Caco-2 (cell line): Measurements from ENCODE around the gene LRRC55. TPM values are rescaled to one million over a fixed set of nuclear protein-coding genes. Genes with fewer than 3 reads are reported as not detected.

Source experiments
- BruUV-seq: library from RNA; stranded (reverse); fragments of 400-500 nt; replicated peaks from 2 replicates; lab custom pipeline; 2021; lab: Mats Ljungman, UMichigan
- CTCF ChIA-PET: fragments of 300-600 bp; sonication (Branson Sonifier 250); formaldehyde crosslinking; loops from one replicate; lab custom pipeline; 2022; ENCODE audit warnings: antibody characterized with exemption; lab: Charles Lee
- POLR2A ChIA-PET: fragments of 300-600 bp; sonication (Branson Sonifier 250); formaldehyde crosslinking; loops from one replicate; lab custom pipeline; 2022; ENCODE audit warnings: antibody characterized with exemption; lab: Charles Lee
- DNase-seq, 2 experiments: peaks; one replicate each; pipeline versions ENCODE4 v3.0.0 to v3.0.0-alpha.2; 2020 to 2022
- H3K27me3 ChIP-seq: replicated peaks from 2 replicates; pipeline ENCODE4 v1.6.0; 2011; ENCODE audit warnings: low read length; ENCODE audit not compliant: control insufficient read depth, insufficient read depth
- H3K36me3 ChIP-seq: 2 replicates; pipeline ENCODE4 v1.5.1; 2011; ENCODE audit warnings: low read length; ENCODE audit not compliant: control insufficient read depth, insufficient read depth
- H3K4me1 ChIP-seq: fragments of 250-450 bp; sonication (Bioruptor Pico); 2 replicates; pipeline ENCODE4 v1.5.1; 2020; ENCODE audit warnings: mild to moderate bottlenecking
- H3K4me3 ChIP-seq: 2 replicates; pipeline ENCODE4 v1.5.1; 2011; ENCODE audit warnings: low read depth, mild to moderate bottlenecking, control low read depth, low read length
- H3K9me3 ChIP-seq: fragments of 250-450 bp; sonication (Bioruptor Pico); 2 replicates; pipeline ENCODE4 v1.5.1; 2020; ENCODE audit warnings: mild to moderate bottlenecking, moderate library complexity
- H3K27ac Mint-ChIP-seq: one replicate; pipeline ENCODE4 v1.8.0; 2022; ENCODE audit warnings: mixed read lengths; ENCODE audit not compliant: unreplicated experiment
- H3K27me3 Mint-ChIP-seq: one replicate; pipeline ENCODE4 v1.8.0; 2022; ENCODE audit warnings: mixed read lengths; ENCODE audit not compliant: insufficient read depth, unreplicated experiment
- H3K36me3 Mint-ChIP-seq: one replicate; pipeline ENCODE4 v1.8.0; 2022; ENCODE audit warnings: mild to moderate bottlenecking, mixed read lengths; ENCODE audit not compliant: insufficient read depth, unreplicated experiment
- H3K4me1 Mint-ChIP-seq: one replicate; pipeline ENCODE4 v1.8.0; 2022; ENCODE audit warnings: low read depth, mixed read lengths; ENCODE audit not compliant: unreplicated experiment
- H3K4me3 Mint-ChIP-seq: one replicate; pipeline ENCODE4 v1.8.0; 2022; ENCODE audit warnings: mild to moderate bottlenecking, moderate library complexity, mixed read lengths; ENCODE audit not compliant: unreplicated experiment
- H3K9me3 Mint-ChIP-seq: one replicate; pipeline ENCODE4 v1.8.0; 2022; ENCODE audit warnings: mixed read lengths; ENCODE audit not compliant: unreplicated experiment
- intact Hi-C: fragments of 100-400 bp; cut with micrococcal nuclease; formaldehyde crosslinking; loops from one replicate; pipeline ENCODE4 v1.10.0; 2022; ENCODE audit not compliant: unreplicated experiment
- total RNA-seq: library from RNA; stranded (reverse); gene quantifications from 2 replicates; pipeline ENCODE4 v1.2.3, GENCODE V29; 2022
- TF ChIP-seq, protein P1 (sequence below), 2 experiments: fragments of 200-600 bp in 1 of 2; IDR thresholded peaks; 1 replicate in 1 of 2; 2 replicates in 1 of 2; pipeline versions ENCODE4 v1.5.1 to v1.8.0; 2011 to 2022; ENCODE audit warnings: antibody characterized with exemption in 1 of 2, control low read depth in 1 of 2, inconsistent platforms in 1 of 2, low read depth in 1 of 2, low read length in 1 of 2, mild to moderate bottlenecking in 1 of 2, moderate library complexity in 1 of 2; ENCODE audit not compliant: insufficient read depth in 1 of 2, severe bottlenecking in 1 of 2, unreplicated experiment in 1 of 2

The LRRC55 gene
- total RNA-seq, 1 experiment from 2014 or later = not detected

GRCh38 chr11:57161351-57161750, 20.4 kb upstream of the LRRC55 start:
- no peak overlapping the region for H3K4me3 ChIP-seq
- POLR2A ChIA-PET = no interaction called here
- Mint-ChIP-seq H3K9me3 (no peaks in the 10 kb centered on the region), H3K4me1 (no peaks in the 10 kb centered on the region), H3K27ac (no peak overlapping the region), H3K27me3 (peaks cover 27% of the 10 kb centered on the region), H3K36me3 (no peaks in the 10 kb centered on the region), H3K4me3 (no peak overlapping the region)
- no peaks in the 10 kb centered on the region for H3K9me3 ChIP-seq
- H3K36me3 ChIP-seq = no peaks in the 10 kb centered on the region
- DNase-seq = no peak
- no peaks in the 10 kb centered on the region for H3K4me1 ChIP-seq
- CTCF ChIA-PET = no interaction called here
- intact Hi-C loops = no loop called here
- BruUV-seq = no TSS peak
- no peaks in the 10 kb centered on the region; the same call in 1 of the 2 replicates for H3K27me3 ChIP-seq
- TF ChIP-seq, protein P1, sequence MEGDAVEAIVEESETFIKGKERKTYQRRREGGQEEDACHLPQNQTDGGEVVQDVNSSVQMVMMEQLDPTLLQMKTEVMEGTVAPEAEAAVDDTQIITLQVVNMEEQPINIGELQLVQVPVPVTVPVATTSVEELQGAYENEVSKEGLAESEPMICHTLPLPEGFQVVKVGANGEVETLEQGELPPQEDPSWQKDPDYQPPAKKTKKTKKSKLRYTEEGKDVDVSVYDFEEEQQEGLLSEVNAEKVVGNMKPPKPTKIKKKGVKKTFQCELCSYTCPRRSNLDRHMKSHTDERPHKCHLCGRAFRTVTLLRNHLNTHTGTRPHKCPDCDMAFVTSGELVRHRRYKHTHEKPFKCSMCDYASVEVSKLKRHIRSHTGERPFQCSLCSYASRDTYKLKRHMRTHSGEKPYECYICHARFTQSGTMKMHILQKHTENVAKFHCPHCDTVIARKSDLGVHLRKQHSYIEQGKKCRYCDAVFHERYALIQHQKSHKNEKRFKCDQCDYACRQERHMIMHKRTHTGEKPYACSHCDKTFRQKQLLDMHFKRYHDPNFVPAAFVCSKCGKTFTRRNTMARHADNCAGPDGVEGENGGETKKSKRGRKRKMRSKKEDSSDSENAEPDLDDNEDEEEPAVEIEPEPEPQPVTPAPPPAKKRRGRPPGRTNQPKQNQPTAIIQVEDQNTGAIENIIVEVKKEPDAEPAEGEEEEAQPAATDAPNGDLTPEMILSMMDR (IDR thresholded peaks at IDR 0.05; ENCODE audit: insufficient read depth in 1 of 2, low read depth in 1 of 2, low read length in 1 of 2, severe bottlenecking in 1 of 2, unreplicated experiment in 1 of 2) = no peak

- TF ChIP-seq, protein P1 (IDR thresholded peaks at IDR 0.05; ENCODE audit: insufficient read depth in 1 of 2, low read depth in 1 of 2, low read length in 1 of 2, severe bottlenecking in 1 of 2, unreplicated experiment in 1 of 2) = no peak
- Histone ChIP-seq H3K36me3 (no peaks in the 10 kb centered on the region), H3K4me3 (no peak overlapping the region), H3K9me3 (no peaks in the 10 kb centered on the region), H3K4me1 (no peaks in the 10 kb centered on the region), H3K27me3 (no peaks in the 10 kb centered on the region; the same call in 1 of the 2 replicates)
- ChIA-PET CTCF (no interaction called here), POLR2A (no interaction called here)
- Mint-ChIP-seq H3K4me1 (peaks cover 5% of the 10 kb centered on the region), H3K27ac (no peak overlapping the region), H3K9me3 (no peaks in the 10 kb centered on the region), H3K27me3 (peaks cover 25% of the 10 kb centered on the region), H3K4me3 (no peak overlapping the region), H3K36me3 (no peaks in the 10 kb centered on the region)
- no peak for DNase-seq
- intact Hi-C loops = no loop called here
- BruUV-seq = no TSS peak
Observed at GRCh38 chr11:57162179-57162898, 19.4 kb upstream of the LRRC55 start.

DNA sequence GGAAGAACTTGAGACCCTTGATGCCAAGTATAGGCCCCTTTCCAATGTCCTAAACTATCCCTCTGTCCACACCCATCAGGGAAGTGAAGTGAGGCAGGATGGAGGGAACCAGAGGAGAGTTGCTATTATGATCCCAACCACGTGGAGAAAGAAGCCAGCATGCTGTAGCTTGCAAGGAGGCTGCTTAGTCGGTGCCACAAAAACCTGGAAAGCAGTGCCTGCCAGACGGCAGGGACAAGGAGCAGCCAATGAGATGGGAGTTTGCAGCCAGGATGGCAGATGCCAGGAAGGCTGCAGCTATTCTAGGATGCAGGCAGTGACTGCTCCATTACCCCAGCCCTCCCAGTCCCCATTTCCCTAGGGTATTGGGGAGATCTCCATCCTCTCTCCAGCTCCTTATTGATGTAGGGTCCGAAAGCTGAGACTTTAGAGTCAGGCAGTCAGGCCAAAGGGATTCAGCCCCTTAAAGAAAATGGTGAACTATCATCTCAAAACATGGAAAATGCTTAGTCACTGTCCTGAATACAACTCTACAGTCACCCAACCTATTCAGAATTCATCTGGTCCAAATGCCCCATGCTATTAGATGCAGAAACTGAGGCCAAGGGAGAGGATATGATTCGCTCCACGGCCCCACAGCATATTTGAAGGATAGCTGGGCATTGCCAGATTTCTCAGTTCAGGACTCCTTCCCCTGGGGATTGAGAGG, 18.4 kb upstream of the LRRC55 start:
- H3K36me3 ChIP-seq = no peaks in the 10 kb centered on the region
- peaks cover 3% of the 10 kb centered on the region for H3K9me3 Mint-ChIP-seq
- no peaks in the 10 kb centered on the region for H3K9me3 ChIP-seq
- H3K4me1 ChIP-seq = no peaks in the 10 kb centered on the region
- no peaks in the 10 kb centered on the region; the same call in 1 of the 2 replicates for H3K27me3 ChIP-seq
- intact Hi-C loops = no loop called here
- no peak overlapping the region for H3K4me3 ChIP-seq
- H3K36me3 Mint-ChIP-seq = no peaks in the 10 kb centered on the region
- CTCF ChIA-PET = no interaction called here
- no peak for DNase-seq
- BruUV-seq = no TSS peak
- no peak overlapping the region for H3K4me3 Mint-ChIP-seq
- peaks cover 18% of the 10 kb centered on the region for H3K27me3 Mint-ChIP-seq
- no peak overlapping the region for H3K27ac Mint-ChIP-seq
- TF ChIP-seq, protein P1 (IDR thresholded peaks at IDR 0.05; ENCODE audit: insufficient read depth in 1 of 2, low read depth in 1 of 2, low read length in 1 of 2, severe bottlenecking in 1 of 2, unreplicated experiment in 1 of 2) = no peak
- peaks cover 5% of the 10 kb centered on the region for H3K4me1 Mint-ChIP-seq
- POLR2A ChIA-PET = no interaction called here
